ENCODE results near the gene GTF3A. TPM values are rescaled to one million over a fixed set of nuclear protein-coding genes. Genes with fewer than 3 reads are reported as not detected.

GTF3A gene
- total RNA-seq, 1 experiment from 2014 or later: 95.0 TPM

- Mint-ChIP-seq H3K36me3 (ENCODE audit: insufficient read depth, unreplicated experiment) (no peaks in the 10 kb centered on the region), H3K27ac (ENCODE audit: unreplicated experiment) (no peak overlapping the region), H3K9me3 (ENCODE audit: low read depth, unreplicated experiment) (no peaks in the 10 kb centered on the region), H3K27me3 (ENCODE audit: unreplicated experiment) (peaks cover 22% of the 10 kb centered on the region), H3K4me1 (ENCODE audit: low read depth, unreplicated experiment) (no peaks in the 10 kb centered on the region), H3K4me3 (ENCODE audit: low read depth, unreplicated experiment) (no peak overlapping the region)
- CTCF ChIA-PET: no interaction called here
- BruUV-seq (replicated peaks): no TSS peak
- no peak for DNase-seq
- no peak for TF ChIP-seq CTCF (IDR thresholded peaks at IDR 0.05; ENCODE audit: unreplicated experiment)
- intact Hi-C loops (cut with micrococcal nuclease; ENCODE audit: unreplicated experiment): no loop called here
These were observed 36.2 kb upstream of the GTF3A start for GRCh38 chr13:27388241-27388640.

- Mint-ChIP-seq H3K9me3 (ENCODE audit: low read depth, unreplicated experiment) (no peaks in the 10 kb centered on the region), H3K4me3 (ENCODE audit: low read depth, unreplicated experiment) (no peak overlapping the region), H3K36me3 (ENCODE audit: insufficient read depth, unreplicated experiment) (no peaks in the 10 kb centered on the region), H3K27me3 (ENCODE audit: unreplicated experiment) (peaks cover 12% of the 10 kb centered on the region), H3K4me1 (ENCODE audit: low read depth, unreplicated experiment) (no peaks in the 10 kb centered on the region), H3K27ac (ENCODE audit: unreplicated experiment) (no peak overlapping the region)
- TF ChIP-seq CTCF (IDR thresholded peaks at IDR 0.05; ENCODE audit: unreplicated experiment): no peak
- CTCF ChIA-PET: interaction anchor here (0.5 kb wide), 1 partner anchor 618 kb away, joined by 3 read pairs; no protein-coding TSS in a partner anchor
- intact Hi-C loops (cut with micrococcal nuclease; ENCODE audit: unreplicated experiment): no loop called here
- no TSS peak for BruUV-seq (replicated peaks)
- DNase-seq: no peak
These were observed 34.5 kb upstream of the GTF3A start for GRCh38 chr13:27389891-27390290.

- peaks cover 7% of the 10 kb centered on the region for H3K4me1 Mint-ChIP-seq (ENCODE audit: low read depth, unreplicated experiment)
- BruUV-seq (replicated peaks): no TSS peak
- DNase-seq: no peak
- CTCF ChIA-PET: no interaction called here
- intact Hi-C loops (cut with micrococcal nuclease; ENCODE audit: unreplicated experiment): no loop called here
- no peak overlapping the region for H3K27ac Mint-ChIP-seq (ENCODE audit: unreplicated experiment)
- no peaks in the 10 kb centered on the region for H3K9me3 Mint-ChIP-seq (ENCODE audit: low read depth, unreplicated experiment)
- H3K4me3 Mint-ChIP-seq (ENCODE audit: low read depth, unreplicated experiment): no peak overlapping the region
- no peaks in the 10 kb centered on the region for H3K27me3 Mint-ChIP-seq (ENCODE audit: unreplicated experiment)
- TF ChIP-seq CTCF (IDR thresholded peaks at IDR 0.05; ENCODE audit: unreplicated experiment): no peak
- no peaks in the 10 kb centered on the region for H3K36me3 Mint-ChIP-seq (ENCODE audit: insufficient read depth, unreplicated experiment)
These were observed 32.9 kb upstream of the GTF3A start for GRCh38 chr13:27391471-27391870.

GRCh38 chr13:27393101-27393500 is 31.3 kb upstream of the GTF3A start:
- peaks cover 9% of the 10 kb centered on the region for H3K4me1 Mint-ChIP-seq (ENCODE audit: low read depth, unreplicated experiment)
- no TSS peak for BruUV-seq (replicated peaks)
- no peaks in the 10 kb centered on the region for H3K27me3 Mint-ChIP-seq (ENCODE audit: unreplicated experiment)
- no peak overlapping the region for H3K4me3 Mint-ChIP-seq (ENCODE audit: low read depth, unreplicated experiment)
- CTCF ChIA-PET: no interaction called here
- H3K27ac Mint-ChIP-seq (ENCODE audit: unreplicated experiment): no peak overlapping the region
- H3K9me3 Mint-ChIP-seq (ENCODE audit: low read depth, unreplicated experiment): no peaks in the 10 kb centered on the region
- intact Hi-C loops (cut with micrococcal nuclease; ENCODE audit: unreplicated experiment): no loop called here
- no peaks in the 10 kb centered on the region for H3K36me3 Mint-ChIP-seq (ENCODE audit: insufficient read depth, unreplicated experiment)
- no peak for DNase-seq
- TF ChIP-seq CTCF (IDR thresholded peaks at IDR 0.05; ENCODE audit: unreplicated experiment): no peak

Measured in Calu3 (cell line).